Fibroblast of the conjunctiva (primary cell): Measurements from ENCODE around the gene MAD2L1BP.
A peak's percentile ranks its signal among the peaks of the same experiment; 100 is the strongest.

ENCODE experiments used
- DNase-seq: peaks from one replicate; pipeline ENCODE4 v3.0.0-alpha.2; 2010; ENCODE audit warnings: low read depth

MAD2L1BP gene

DNA sequence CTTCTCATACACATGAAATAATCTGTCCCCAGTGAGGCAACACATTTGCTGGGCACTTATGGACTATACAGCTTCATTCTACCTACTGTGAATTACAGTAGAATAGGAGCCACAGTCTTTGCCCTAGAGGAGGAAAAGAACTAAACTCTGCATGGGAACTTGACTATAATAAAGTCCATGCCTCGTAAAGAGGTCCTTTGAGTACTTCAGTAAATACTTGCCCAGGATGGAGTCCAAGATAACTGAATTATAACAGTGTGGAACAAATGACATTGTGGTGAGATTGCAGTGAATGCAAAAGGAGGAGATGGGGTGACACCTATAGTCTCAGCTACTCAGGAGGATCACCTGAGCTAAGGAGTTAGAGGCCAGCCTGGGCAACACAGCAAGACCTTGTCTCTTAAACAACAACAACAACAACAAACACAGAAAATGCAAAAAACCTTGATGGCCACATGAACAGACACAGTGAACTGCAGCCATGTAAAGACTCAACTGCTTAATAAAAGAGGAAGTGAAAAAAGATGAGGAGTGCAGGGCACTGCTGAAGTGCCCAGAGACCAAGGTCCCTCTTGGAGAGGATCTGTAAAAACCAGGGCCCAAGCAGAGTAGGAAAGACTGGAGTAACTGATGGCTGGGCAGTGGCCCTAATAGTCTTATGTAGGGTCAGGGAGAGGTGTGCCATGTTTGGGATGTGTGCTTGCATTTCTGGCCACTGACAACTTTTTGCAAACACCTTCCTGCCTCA lies 48.2 kb downstream of the MAD2L1BP start:
- DNase-seq = no peak

DNA sequence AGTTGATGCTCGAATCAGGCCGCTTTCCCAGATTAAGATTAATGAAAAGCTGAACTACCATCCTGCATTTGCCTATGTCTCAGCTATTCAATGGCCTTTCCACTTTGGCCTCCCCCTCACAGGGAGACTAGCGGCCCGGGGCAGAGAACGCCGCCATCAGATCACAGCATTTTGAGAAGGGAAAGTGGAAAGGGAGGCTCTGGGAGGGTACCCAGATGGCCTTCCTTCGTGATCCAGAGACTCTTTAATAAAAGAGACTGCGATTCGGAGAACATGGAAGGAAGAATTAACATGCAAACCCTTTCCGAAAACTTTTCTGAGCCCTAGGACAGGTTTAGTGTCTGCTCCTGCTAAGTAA lies 51.4 kb downstream of the MAD2L1BP start:
- DNase-seq = no peak

DNA sequence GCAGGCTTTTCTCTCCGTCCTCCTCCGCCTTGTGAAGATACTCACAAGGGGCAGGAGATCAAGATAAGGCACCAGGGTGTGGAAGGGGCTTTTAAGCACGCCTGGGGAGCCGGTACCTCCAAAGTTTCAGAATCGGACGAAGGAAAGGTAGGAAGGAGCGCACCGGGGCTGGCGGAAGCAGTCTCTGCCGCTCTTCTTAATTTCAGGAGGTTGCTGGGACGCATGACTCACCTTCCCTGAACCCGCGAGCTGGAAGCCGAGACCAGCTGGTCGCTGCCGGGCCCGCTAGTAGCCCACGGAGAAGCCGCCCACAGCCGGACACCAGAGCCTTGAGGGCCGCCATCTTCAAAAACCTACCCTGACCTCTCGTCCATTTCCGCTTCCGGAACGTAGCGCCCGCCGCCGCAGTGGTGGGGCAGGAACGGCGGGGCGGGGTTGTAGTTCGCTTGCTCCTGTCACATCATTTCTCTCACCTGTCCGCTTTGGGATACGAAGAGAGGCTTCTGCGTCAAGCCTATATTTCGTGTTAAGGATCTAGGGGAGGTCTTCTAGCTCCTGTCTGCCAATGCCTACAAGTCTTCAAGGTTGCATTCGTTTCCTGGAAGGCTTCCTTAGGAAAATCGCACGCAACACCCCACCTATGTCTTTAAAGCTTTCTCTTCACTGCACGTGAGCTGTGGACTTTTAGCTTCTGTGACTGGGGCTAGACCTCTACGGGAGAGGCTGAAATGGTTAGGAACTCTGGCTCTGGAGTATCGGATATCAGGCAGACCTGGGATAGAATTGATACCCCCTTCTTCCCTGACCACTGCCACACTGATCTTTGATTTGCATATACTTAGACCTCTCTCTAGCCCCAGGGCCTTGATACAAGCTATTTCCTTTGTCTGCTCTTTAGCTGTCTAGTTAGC lies 52.1 kb downstream of the MAD2L1BP start, which contains the start of gene MRPS18A:
TSS of gene MRPS18A (minus strand) at position 355 of the 911 bp plus-strand sequence. CDS start at position 343, 12 bp downstream.
- peak; percentile 28 for DNase-seq

DNA sequence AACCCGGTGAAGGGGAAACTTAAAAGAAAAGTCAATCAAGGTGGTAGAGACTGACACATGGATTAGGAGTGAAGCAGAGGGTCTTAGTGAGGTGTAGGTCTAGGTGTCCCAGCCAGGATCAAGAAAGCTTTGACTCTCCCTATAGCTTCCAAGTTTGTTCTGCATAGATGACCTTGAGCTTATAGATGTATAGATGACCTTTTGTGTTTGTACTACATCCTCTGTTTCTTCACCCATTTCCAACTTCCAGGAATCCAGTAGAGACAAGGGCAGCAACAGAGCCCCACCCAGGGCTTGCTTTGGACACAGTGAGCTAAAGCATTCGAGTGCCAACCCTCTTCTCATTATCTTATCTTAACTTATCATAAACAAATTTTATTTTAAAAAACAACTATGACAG lies 53.8 kb downstream of the MAD2L1BP start:
- DNase-seq = no peak
